ENCODE data around the gene FAM241A. TPM values are rescaled to one million over a fixed set of nuclear protein-coding genes. Genes with fewer than 3 reads are reported as not detected.

Gene FAM241A
- total RNA-seq, 3 donors from 2014 or later (not counting 1 experiment from before 2014, with no cell fraction given) = 0.36 to 0.75 (median 0.40) TPM

DNA sequence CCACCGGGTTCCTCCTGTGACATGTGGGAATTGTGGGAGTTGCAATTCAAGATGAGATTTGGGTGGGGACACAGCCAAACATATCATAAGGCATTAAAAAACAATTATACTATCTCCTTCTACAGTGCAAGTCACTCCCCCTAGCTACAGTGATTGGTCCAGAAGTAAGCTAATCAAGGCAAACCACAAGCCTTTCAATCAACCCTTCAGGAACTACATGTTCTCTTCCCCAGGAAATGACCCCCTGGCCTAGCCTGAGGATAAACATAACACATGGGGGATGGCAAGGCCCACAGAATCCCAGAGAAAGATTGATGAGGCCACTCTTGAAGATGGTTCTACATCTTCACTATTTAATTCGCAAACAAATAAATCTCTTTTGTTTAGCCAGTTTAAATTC is 25.2 kb upstream of the FAM241A start:
- H3K27me3 Mint-ChIP-seq (ENCODE audit: low read depth in 2 of 2) = peaks cover 6 to 7% of the 10 kb centered on the region in 2 donors
- H3K36me3 Mint-ChIP-seq = no peaks in the 10 kb centered on the region
- WGBS (ENCODE audit: insufficient coverage) = 100% methylated on average over 1 of the region's 2 CpGs
- Histone ChIP-seq H3K36me3 (ENCODE audit: control insufficient read depth, insufficient read depth, low read length) (no peaks in the 10 kb centered on the region), H3K4me1 (ENCODE audit: control insufficient read depth, insufficient read depth, low read length) (no peaks in the 10 kb centered on the region), H3K4me3 (ENCODE audit: low read length) (no peak overlapping the region), H3K27me3 (ENCODE audit: control insufficient read depth, insufficient read depth, low read length) (peaks cover 2% of the 10 kb centered on the region), H3K9me3 (ENCODE audit: control insufficient read depth, insufficient read depth, low read length) (no peaks in the 10 kb centered on the region), H3K27ac (ENCODE audit: low read length) (no peak overlapping the region)
- TF ChIP-seq, protein P1, sequence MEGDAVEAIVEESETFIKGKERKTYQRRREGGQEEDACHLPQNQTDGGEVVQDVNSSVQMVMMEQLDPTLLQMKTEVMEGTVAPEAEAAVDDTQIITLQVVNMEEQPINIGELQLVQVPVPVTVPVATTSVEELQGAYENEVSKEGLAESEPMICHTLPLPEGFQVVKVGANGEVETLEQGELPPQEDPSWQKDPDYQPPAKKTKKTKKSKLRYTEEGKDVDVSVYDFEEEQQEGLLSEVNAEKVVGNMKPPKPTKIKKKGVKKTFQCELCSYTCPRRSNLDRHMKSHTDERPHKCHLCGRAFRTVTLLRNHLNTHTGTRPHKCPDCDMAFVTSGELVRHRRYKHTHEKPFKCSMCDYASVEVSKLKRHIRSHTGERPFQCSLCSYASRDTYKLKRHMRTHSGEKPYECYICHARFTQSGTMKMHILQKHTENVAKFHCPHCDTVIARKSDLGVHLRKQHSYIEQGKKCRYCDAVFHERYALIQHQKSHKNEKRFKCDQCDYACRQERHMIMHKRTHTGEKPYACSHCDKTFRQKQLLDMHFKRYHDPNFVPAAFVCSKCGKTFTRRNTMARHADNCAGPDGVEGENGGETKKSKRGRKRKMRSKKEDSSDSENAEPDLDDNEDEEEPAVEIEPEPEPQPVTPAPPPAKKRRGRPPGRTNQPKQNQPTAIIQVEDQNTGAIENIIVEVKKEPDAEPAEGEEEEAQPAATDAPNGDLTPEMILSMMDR (IDR thresholded peaks at IDR 0.05) = no peak
- no peak for ATAC-seq
- H3K4me3 Mint-ChIP-seq = no peak overlapping the region
- intact Hi-C loops (cut with micrococcal nuclease) = no loop called here
- peaks cover 7 to 8% of the 10 kb centered on the region in 2 donors for H3K4me1 Mint-ChIP-seq
- H3K27ac Mint-ChIP-seq = no peak overlapping the region
- no peaks in the 10 kb centered on the region for H3K9me3 Mint-ChIP-seq
- DNase-seq = no peak

DNA sequence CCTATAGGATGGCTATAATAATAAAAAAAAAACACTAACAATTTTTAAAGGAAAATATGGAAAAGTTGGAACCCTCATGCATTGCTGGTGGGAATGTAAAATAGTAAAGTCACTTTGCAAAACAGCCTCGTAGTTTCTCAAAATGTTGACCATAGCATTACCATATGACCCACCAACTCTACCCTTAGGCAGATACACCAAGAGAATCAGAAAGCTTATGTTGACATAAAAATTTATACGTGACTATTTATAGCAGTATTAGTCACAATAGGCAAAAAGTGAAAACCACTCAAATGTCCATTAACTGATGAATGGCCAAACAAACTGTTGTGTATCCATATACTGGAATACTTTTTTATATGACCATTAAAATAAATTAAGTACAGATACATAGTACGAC is 19.8 kb upstream of the FAM241A start:
- H3K27me3 Mint-ChIP-seq (ENCODE audit: low read depth in 2 of 2) = peaks cover 6 to 22% of the 10 kb centered on the region in 2 donors
- TF ChIP-seq, protein P1 (IDR thresholded peaks at IDR 0.05) = no peak
- DNase-seq (no peak), ATAC-seq (no peak)
- H3K4me3 Mint-ChIP-seq = no peak overlapping the region
- Histone ChIP-seq H3K4me1 (ENCODE audit: control insufficient read depth, insufficient read depth, low read length) (no peaks in the 10 kb centered on the region), H3K27ac (ENCODE audit: low read length) (no peak overlapping the region), H3K9me3 (ENCODE audit: control insufficient read depth, insufficient read depth, low read length) (no peaks in the 10 kb centered on the region), H3K4me3 (ENCODE audit: low read length) (no peak overlapping the region), H3K27me3 (ENCODE audit: control insufficient read depth, insufficient read depth, low read length) (peaks cover 2% of the 10 kb centered on the region), H3K36me3 (ENCODE audit: control insufficient read depth, insufficient read depth, low read length) (no peaks in the 10 kb centered on the region)
- WGBS (ENCODE audit: insufficient coverage) = no CpG with 5 or more reads among the region's 3 CpGs
- no peaks in the 10 kb centered on the region for H3K36me3 Mint-ChIP-seq
- H3K9me3 Mint-ChIP-seq = no peaks in the 10 kb centered on the region
- intact Hi-C loops (cut with micrococcal nuclease) = no loop called here
- no peaks in the 10 kb centered on the region for H3K4me1 Mint-ChIP-seq
- no peak overlapping the region for H3K27ac Mint-ChIP-seq

DNA sequence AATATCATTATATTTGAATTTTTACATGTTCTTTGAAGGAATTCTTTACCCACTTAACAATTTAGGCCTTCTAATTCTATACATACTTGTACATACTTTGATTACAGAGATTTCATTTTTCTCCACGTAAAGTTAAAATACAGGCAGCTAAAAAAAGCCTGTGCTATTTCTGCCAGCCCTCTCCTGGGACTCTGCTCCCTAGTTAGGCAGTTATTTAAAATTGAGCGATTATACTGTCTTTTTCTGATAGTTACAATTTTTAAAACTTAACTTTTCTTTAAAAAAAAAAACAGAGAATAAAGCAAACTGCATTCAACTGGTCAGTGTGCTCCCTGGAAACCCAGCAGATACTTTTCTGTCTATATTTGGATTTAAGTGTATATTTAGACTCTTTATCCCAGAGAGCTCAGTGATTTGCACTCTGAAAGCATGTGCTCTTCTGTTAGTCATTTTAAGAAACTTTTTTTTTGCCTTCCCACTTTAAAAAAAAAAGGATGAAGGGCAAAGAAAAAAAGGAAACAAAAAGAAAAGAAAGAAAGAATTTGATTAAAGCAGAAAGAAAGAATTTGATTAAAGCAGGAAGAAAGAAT is 18.1 kb upstream of the FAM241A start:
- intact Hi-C loops (cut with micrococcal nuclease) = no loop called here
- TF ChIP-seq, protein P1 (IDR thresholded peaks at IDR 0.05) = no peak
- DNase-seq (no peak), ATAC-seq (no peak)
- no peaks in the 10 kb centered on the region for H3K4me1 ChIP-seq (ENCODE audit: control insufficient read depth, insufficient read depth, low read length)
- H3K4me1 Mint-ChIP-seq = no peaks in the 10 kb centered on the region
- WGBS (ENCODE audit: insufficient coverage) = no CpG with 5 or more reads among the region's 2 CpGs
- H3K27ac ChIP-seq (ENCODE audit: low read length) = no peak overlapping the region
- H3K27me3 ChIP-seq (ENCODE audit: control insufficient read depth, insufficient read depth, low read length) = peaks cover 2% of the 10 kb centered on the region
- no peak overlapping the region for H3K4me3 Mint-ChIP-seq
- H3K36me3 Mint-ChIP-seq = no peaks in the 10 kb centered on the region
- H3K36me3 ChIP-seq (ENCODE audit: control insufficient read depth, insufficient read depth, low read length) = no peaks in the 10 kb centered on the region
- no peaks in the 10 kb centered on the region for H3K9me3 Mint-ChIP-seq
- H3K4me3 ChIP-seq (ENCODE audit: low read length) = no peak overlapping the region
- H3K9me3 ChIP-seq (ENCODE audit: control insufficient read depth, insufficient read depth, low read length) = no peaks in the 10 kb centered on the region
- peaks cover 6 to 25% of the 10 kb centered on the region in 2 donors for H3K27me3 Mint-ChIP-seq (ENCODE audit: low read depth in 2 of 2)
- H3K27ac Mint-ChIP-seq = no peak overlapping the region

DNA sequence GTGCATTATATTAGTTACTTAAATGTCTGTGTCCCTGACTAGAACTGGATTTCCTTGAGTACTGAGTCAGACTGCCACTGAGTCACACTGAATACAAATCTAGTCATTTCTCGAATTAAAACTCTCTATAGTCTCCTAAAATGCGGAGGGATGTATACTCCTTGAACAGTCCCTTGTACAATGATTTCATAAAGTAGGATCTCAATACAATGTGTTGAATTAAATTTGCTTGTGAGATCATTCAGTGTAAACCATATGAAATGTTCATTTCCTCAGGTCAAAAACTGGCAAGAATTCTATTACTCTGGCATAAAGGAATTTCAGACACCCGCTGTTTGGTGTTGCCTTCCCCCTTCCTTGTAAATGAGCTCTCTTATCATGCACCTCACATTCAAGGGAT is 17.5 kb upstream of the FAM241A start:
- Mint-ChIP-seq H3K9me3 (no peaks in the 10 kb centered on the region), H3K4me3 (no peak overlapping the region), H3K4me1 (no peaks in the 10 kb centered on the region), H3K27ac (no peak overlapping the region), H3K36me3 (no peaks in the 10 kb centered on the region), H3K27me3 (ENCODE audit: low read depth in 2 of 2) (peaks cover 8 to 32% of the 10 kb centered on the region in 2 donors)
- Histone ChIP-seq H3K4me1 (ENCODE audit: control insufficient read depth, insufficient read depth, low read length) (no peaks in the 10 kb centered on the region), H3K27me3 (ENCODE audit: control insufficient read depth, insufficient read depth, low read length) (peaks cover 2% of the 10 kb centered on the region), H3K36me3 (ENCODE audit: control insufficient read depth, insufficient read depth, low read length) (no peaks in the 10 kb centered on the region), H3K27ac (ENCODE audit: low read length) (no peak overlapping the region), H3K4me3 (ENCODE audit: low read length) (no peak overlapping the region), H3K9me3 (ENCODE audit: control insufficient read depth, insufficient read depth, low read length) (no peaks in the 10 kb centered on the region)
- no peak for DNase-seq
- WGBS (ENCODE audit: insufficient coverage) = 100% methylated on average over 1 of the region's 3 CpGs
- ATAC-seq = no peak
- intact Hi-C loops (cut with micrococcal nuclease) = no loop called here
- TF ChIP-seq, protein P1 (IDR thresholded peaks at IDR 0.05) = no peak

All from natural killer cell (primary cell).